ENCODE measurements around the gene NLRP6.

Gene NLRP6

DNA sequence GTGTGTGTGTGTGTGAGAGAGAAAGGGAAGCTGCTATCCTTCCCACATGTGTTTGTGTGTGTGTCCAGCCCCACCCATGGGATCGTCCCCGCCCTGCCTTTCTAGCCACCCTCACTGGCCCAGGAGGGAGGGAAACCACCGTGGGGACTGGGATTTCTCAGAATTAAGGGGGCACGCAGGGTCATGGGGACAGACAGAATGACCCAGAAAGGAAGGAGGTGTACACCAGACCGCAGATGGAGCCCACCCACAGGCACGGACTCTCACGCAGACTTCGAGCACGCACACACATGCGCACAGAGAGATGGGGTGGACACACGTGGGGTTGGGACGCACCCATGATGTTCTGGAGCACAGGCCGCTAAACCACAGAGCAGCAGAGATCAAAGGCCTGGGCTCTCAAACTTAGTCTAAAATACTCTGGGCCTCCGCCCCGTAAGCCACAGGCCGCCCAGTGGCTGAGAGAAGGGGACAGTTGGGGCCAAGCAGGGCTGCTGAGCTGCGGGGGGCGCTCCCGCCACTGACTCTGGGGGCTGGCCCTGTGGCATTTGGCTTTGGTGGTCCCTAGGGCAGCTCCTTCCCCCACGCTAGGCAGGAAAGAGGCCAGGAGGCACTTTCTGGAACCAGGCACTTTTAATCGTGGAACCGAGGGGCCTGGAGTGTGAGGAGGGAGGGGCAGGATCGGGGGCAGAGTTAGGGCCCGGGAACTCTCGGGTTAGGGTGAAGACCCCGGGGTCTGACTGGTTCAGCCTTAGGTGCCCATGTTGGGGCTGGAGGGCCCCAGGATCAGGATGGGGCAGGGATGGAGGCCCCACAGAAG lies 19.6 kb downstream of the NLRP6 start:
- Histone ChIP-seq H3K4me1 (ENCODE audit: insufficient read depth, poor library complexity, severe bottlenecking) (no peaks in the 10 kb centered on the region), H3K9me3 (ENCODE audit: severe bottlenecking) (no peaks in the 10 kb centered on the region), H3K27ac (ENCODE audit: poor library complexity, severe bottlenecking) (no peak overlapping the region), H3K4me3 (ENCODE audit: severe bottlenecking) (no peak overlapping the region), H3K36me3 (ENCODE audit: low read depth) (no peaks in the 10 kb centered on the region), H3K27me3 (ENCODE audit: insufficient read depth, poor library complexity, severe bottlenecking) (peaks cover 7% of the 10 kb centered on the region)
- DNase-seq (ENCODE audit: low spot score) (peak; percentile 40), ATAC-seq (ENCODE audit: low read depth) (no peak)
- no peak for TF ChIP-seq CTCF (IDR thresholded peaks at IDR 0.05; ENCODE audit: poor library complexity, severe bottlenecking)

GRCh38 chr11:298406-299065 lies 20.3 kb downstream of the NLRP6 start:
- no peak for ATAC-seq (ENCODE audit: low read depth)
- TF ChIP-seq CTCF (IDR thresholded peaks at IDR 0.05; ENCODE audit: poor library complexity, severe bottlenecking), result no peak
- H3K36me3 ChIP-seq (ENCODE audit: low read depth), result no peaks in the 10 kb centered on the region
- peaks cover 7% of the 10 kb centered on the region for H3K27me3 ChIP-seq (ENCODE audit: insufficient read depth, poor library complexity, severe bottlenecking)
- H3K9me3 ChIP-seq (ENCODE audit: severe bottlenecking), result no peaks in the 10 kb centered on the region
- H3K27ac ChIP-seq (ENCODE audit: poor library complexity, severe bottlenecking), result no peak overlapping the region
- H3K4me1 ChIP-seq (ENCODE audit: insufficient read depth, poor library complexity, severe bottlenecking), result no peaks in the 10 kb centered on the region
- peak; percentile 54 for DNase-seq (ENCODE audit: low spot score)
- no peak overlapping the region for H3K4me3 ChIP-seq (ENCODE audit: severe bottlenecking)

DNA sequence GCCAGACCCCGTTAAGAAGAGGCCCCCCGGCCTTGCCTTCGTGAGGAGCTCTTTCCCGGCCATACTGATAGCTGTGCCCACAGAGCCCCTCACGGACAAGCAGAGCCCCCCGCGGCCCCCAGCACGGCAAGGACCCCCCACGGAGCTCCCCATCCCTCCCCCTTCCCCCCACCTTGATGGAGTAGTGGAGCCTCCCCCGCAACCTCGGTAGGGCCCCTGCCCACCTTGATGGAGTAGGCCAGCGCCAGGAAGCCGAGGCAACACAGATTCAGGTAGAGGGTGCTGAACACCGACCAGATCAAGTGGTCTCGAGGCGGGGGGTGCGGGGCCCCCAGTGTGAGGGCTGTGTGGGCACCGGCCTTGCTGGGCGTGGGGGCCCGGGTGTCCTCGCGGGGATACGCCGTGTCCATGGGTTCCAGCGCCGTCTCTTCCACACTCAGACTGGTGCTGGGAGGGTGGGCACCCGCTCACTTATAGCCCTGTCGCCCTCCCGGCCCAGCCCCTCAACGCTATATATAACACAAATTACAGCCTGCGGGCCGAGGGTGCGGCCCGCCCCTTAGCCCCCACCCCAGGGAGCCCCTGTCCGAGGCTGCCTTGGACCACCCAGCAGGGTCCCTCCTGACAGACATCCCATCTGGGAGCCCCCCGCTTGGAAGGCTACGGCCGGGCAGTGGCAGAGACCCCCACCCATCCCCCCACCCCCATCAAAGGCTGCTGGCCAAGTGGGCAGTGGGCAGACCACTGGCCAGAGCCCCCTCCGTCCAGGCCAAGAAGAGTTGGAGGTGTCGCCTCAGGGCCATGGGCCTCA lies 21.1 kb downstream of the NLRP6 start, which contains the start of gene IFITM5:
Gene IFITM5, minus strand, starts transcription at position 446 of the 811 bp plus-strand sequence. Its CDS starts 36 bp downstream, at position 410.
- DNase-seq (ENCODE audit: low spot score), result peak; percentile 49
- ATAC-seq (ENCODE audit: low read depth), result no peak

DNA sequence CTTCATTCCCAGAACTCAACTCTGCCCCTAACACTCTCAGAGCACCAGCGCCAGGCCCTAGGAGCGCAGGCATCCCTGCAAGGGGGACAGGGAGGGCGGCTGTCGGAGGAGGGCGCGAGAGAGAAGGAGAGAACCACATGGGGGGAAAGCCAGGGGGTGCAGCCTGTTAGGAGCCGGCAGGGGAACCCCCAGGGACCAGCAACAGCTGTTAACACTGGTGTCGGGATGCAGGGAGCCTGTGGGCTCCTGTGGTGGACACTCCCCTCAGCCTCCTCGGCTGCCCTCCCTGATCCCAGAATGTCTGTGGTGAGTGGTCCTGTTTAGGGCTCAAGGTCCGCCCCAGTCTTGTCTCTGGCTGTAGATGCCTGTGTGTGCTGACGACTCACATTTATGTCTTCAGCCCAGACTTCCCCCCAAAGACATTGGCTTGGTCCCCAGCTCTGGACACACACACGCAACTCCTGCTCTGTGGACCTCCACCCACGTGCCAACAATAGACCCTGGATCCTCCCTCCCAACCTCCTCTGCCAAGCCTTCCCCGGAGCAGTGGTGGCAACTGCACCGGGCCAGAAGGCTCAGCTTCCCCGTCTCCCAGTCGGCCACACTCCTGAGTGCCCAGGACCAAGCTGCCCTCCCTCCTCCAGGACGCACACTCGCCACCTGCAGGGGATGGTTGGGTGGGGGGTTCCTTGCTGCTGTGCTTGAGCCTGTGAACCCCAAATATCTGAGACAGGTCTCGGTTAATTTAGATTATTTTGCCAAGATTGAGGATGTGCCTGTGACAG lies 21.9 kb downstream of the NLRP6 start:
- H3K27ac ChIP-seq (ENCODE audit: poor library complexity, severe bottlenecking), result no peak overlapping the region
- no peak overlapping the region for H3K4me3 ChIP-seq (ENCODE audit: severe bottlenecking)
- ATAC-seq (ENCODE audit: low read depth) (peak; percentile 23; the same call in 2 of the 3 replicates), DNase-seq (ENCODE audit: low spot score) (peak; percentile 38)
- peaks cover 7% of the 10 kb centered on the region for H3K27me3 ChIP-seq (ENCODE audit: insufficient read depth, poor library complexity, severe bottlenecking)
- no peak for TF ChIP-seq CTCF (IDR thresholded peaks at IDR 0.05; ENCODE audit: poor library complexity, severe bottlenecking)
- no peaks in the 10 kb centered on the region for H3K36me3 ChIP-seq (ENCODE audit: low read depth)
- no peaks in the 10 kb centered on the region for H3K4me1 ChIP-seq (ENCODE audit: insufficient read depth, poor library complexity, severe bottlenecking)
- no peaks in the 10 kb centered on the region for H3K9me3 ChIP-seq (ENCODE audit: severe bottlenecking)

More for the DNA sequence above, 21.1 kb downstream of the NLRP6 start, which contains the start of gene IFITM5:
- H3K36me3 ChIP-seq (ENCODE audit: low read depth), result no peaks in the 10 kb centered on the region
- no peaks in the 10 kb centered on the region for H3K9me3 ChIP-seq (ENCODE audit: severe bottlenecking)
- no peak within 1 kb of the TSS for H3K4me3 ChIP-seq (ENCODE audit: severe bottlenecking)
- TF ChIP-seq CTCF (IDR thresholded peaks at IDR 0.05; ENCODE audit: poor library complexity, severe bottlenecking), result no peak
- peaks cover 7% of the 10 kb centered on the region for H3K27me3 ChIP-seq (ENCODE audit: insufficient read depth, poor library complexity, severe bottlenecking)
- H3K4me1 ChIP-seq (ENCODE audit: insufficient read depth, poor library complexity, severe bottlenecking), result no peaks in the 10 kb centered on the region
- H3K27ac ChIP-seq (ENCODE audit: poor library complexity, severe bottlenecking), result no peak within 1 kb of the TSS

All from RWPE2 (cell line).